Islet precursor cell (in vitro differentiated cells): ENCODE results near the gene GARIN3.
"Not testable (repeated sequence)": the region's sequence is repeated elsewhere in the genome, so short reads cannot be mapped to it uniquely, and the experiment has no call there.

Source experiments
- DNase-seq: peaks from one replicate; pipeline ENCODE4 v3.0.0-alpha.2; 2018

The GARIN3 gene

GRCh38 chr5:157166214-157167213 is at the start of gene GARIN3:
GARIN3 (minus strand) TSS chr5:157166264; CDS start chr5:157166168, 96 bp downstream.
- no peak for DNase-seq

DNA sequence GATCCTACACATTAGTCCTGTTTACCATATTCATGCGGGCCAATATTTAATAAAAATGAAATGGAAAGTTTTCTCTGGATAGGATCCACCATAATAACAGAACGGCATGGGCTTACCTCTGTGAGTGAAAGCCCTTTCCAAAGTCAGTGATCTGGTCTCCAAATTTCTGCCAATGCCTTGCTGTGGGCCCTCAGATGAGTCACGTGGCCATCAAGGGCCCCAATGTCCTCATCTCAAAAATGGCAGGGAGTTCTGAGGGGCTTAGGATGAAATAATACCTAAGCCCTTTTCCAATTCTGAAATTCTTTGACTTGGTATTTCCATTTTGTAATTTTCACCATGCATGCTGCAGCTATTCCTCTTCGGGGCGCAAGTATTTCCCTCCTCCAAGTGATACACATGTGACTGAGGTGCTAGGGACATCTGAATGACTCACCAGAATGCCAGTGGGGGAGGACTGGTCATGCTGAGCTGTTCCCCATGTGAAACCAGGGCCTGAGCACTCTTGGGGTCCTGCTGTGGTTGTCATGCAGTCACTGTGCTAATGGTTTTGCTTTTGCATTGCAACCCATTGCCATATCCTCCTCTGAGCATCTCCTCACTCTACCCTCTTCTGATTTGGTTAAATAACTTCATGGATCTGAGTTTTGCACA is 49.6 kb upstream of the GARIN3 start:
- DNase-seq: no peak

GRCh38 chr5:157214861-157215513 is 48.9 kb upstream of the GARIN3 start:
- DNase-seq: no peak

DNA sequence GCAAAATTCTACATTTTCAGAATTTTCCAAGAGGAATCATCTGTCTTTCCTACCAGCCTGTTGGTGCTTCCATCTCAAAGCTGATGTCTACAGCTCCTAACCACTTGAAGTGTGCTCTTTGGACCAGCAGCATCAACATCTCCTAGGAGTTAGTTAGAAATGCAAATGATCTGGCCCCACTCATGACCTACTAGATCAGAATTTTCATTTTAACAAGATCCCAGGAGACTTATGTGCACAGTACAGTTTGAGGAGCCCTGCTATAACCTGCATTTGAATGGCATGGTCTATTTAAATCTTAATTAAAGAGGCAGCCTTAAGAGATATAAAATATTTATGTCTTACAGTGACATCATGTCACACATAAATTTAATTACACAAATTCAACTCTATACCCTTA is 48.4 kb upstream of the GARIN3 start:
- no peak for DNase-seq

DNA sequence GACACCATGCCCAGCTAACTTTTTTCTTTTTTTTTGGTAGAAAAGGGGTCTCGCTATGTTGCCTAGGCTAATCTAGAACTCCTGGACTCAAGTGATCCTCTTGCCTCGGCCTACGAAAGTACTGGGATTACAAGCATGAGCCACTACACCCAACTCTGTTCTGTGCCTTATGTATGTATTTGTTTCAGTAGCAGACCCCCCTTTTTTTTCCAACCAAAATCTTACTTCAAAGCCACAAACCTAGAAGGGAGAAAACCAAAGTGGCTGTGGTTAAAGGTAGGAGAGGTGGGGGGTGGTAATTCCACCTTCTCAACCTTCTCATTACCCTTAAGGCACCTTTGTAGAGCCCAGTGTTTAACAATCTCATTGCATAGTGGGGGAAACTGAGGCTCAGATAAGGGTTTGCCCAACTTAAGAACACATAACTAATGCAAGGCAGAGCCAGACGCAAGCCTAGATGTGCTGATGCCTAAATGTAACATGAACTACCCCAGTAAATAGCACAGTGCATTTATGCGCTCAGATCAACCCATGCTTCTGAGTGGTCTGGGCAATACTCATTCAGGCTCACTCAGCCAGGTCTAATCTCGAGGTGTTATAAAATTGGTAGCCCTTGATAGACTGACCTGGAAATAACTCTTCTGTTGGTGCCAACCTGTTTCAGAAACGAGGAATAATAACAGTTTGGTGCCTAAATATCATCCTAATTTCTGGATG is 47.6 kb upstream of the GARIN3 start:
- no peak for DNase-seq

GRCh38 chr5:157212307-157212706 is 46.2 kb upstream of the GARIN3 start:
- DNase-seq: no peak

DNA sequence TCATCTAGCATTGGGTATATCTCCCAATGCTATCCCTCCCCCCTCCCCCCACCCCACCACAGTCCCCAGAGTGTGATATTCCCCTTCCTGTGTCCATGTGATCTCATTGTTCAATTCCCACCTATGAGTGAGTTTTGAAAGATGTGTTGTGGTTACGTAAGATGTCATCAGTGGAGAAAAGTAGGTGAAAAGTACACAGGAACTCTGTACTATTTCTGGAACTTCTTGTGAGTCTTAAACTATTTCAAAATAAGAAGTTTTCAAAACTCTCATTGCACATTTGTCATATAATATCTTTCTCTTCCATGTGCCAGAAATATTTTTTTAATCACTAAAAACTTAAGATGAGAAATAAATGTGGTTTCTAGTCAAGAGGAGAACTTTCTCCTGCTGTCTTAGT is 44.6 kb upstream of the GARIN3 start:
- DNase-seq: not testable (repeated sequence)

DNA sequence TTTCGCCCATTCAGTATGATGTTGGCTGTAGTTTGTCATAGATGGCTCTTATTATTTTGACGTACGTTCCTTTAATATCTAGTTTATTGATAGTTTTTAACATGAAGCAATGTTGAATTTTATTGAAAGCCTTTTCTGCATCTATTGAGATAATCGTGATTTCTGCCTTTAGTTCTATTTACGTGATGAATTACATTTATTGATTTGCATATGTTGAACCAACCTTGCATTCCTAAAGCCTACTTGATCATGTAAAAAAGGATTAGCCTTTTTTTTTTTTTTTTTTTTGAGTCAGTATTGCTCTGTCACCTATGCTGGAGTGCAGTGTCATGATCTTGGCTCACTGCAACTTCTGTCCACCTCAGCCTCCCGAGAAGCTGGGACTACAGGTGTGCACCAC is 39.6 kb upstream of the GARIN3 start:
- no peak for DNase-seq

DNA sequence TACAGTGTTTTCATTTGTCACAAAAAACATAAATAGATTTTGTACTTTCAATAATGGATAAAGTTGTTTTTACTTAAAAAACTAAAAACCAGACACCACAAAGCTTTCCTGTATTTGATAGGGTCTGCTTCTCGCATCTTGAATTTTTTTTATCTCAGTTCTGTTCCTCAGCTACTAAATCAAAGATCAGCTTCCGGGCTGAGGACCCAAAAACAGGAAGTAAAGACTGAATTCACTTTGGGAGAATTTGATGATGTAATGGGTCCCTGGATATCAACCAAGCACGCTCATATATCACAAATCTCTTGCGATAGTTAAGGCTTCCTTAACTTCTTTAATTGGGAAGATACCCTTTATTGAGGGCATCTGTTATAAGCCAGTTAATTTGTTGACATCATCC is 38.7 kb upstream of the GARIN3 start:
- DNase-seq: no peak

DNA sequence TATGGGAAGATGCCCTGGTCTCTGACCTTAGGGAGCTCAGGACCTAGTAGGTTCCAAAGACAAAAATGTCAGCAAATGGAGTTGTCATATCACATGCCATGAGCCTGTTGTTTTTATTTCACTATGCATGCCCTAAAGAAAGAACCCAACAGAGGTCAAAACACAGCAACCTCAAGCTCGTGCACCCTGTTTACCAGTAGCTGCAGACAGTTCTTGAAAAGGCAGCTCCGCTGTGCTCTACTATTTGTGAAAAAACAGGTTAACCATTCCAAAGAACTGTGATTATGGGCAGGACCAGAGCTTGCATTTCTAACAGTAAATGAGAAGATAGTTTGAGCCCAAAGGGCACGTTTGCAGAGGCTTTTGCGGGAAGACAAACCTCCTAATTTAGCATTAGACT is 37.4 kb upstream of the GARIN3 start:
- no peak for DNase-seq

- DNase-seq: no peak
Measured at GRCh38 chr5:157201857-157202256, 35.8 kb upstream of the GARIN3 start.

DNA sequence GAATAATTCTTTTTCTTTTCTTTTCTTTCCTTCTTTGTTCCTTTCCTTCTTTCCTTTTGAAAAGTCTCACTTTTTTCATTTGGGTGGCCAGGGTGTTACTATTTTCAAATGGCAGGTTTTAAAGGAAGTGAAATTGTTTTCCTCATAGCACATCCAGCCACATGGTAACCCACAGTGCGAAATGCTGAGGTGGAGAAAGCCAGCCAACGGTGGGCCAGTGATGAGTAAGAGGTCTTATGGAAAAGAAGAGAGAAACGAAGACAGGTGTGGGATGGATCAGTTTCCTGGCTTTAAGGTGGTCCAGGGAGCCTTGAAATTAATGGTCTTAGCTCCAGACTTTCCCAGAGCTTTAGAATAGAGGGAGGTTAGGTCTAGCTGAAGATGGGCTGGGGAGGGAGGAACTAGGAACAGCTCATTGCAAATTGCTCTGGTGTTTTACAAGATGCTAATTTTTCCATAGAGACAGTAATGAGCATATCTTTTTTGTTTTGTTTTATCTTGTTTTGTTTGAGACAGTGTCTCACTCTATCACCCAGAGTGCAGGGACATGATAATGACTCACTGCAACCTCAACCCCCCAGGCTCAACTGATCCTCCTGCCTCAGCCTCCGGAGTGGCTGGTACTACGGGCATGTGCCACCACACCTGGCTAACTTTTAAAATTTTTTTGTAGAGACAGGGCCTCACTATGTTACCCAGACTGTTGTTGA is 32.4 kb upstream of the GARIN3 start:
- no peak for DNase-seq

- DNase-seq: no peak
Measured at GRCh38 chr5:157197086-157197485, 31.0 kb upstream of the GARIN3 start.

DNA sequence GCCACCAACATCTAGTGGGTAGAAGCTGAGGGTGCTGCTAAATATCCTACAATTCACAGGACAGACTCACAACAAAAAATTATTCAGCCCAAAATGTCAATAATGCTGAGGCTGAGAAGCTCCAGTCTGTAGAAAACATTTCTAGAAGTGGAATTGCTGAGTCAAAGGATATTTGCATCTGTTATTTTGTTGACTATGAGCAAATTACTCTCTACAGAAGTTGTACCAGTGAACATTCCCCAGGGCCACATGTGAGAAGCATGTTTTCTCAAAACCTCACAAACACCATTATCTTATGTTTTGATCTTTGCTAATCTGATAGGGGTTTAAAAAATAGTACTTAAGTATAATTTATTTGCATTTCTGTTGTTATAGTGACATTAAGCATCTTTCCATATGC is 30.0 kb upstream of the GARIN3 start:
- DNase-seq: no peak

DNA sequence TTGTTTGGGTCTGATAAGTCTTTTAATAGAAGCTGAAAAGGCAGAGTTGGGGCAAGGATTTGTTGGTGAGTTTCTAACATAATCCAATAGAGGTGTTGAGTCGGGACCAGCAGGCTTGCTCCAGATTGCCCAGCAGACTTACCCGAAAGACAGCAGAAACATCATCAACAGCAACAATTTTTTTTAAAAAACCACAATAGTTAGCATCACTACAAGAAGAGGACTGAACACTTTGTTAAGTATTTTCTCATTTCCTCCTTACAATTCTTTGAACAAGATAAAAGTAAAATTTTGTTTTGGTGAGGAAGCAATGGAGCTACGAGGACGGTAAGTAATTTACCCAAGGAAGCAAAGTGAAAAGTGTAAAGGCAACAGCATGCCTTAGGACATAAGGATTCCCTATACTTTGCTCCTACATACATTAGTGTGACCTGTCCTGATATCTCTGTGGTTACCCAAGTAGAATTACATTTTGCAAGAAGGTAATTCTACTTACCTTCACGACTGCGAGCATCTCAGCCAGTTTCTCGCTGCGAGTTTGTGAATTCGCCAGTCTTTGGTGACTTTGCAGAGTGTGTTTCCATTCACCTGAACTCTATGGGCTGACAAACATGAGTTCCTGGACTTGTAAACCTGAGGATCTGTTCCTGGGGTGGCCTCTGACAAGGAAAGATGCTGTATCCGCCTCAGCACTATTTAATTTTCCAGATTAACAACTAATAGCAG is 27.8 kb upstream of the GARIN3 start:
- DNase-seq: no peak

GRCh38 chr5:157189223-157189622 is 23.2 kb upstream of the GARIN3 start:
- no peak for DNase-seq

- DNase-seq: no peak
Measured at GRCh38 chr5:157188270-157188669, 22.2 kb upstream of the GARIN3 start.

GRCh38 chr5:157187046-157187754 is 21.1 kb upstream of the GARIN3 start:
- no peak for DNase-seq

DNA sequence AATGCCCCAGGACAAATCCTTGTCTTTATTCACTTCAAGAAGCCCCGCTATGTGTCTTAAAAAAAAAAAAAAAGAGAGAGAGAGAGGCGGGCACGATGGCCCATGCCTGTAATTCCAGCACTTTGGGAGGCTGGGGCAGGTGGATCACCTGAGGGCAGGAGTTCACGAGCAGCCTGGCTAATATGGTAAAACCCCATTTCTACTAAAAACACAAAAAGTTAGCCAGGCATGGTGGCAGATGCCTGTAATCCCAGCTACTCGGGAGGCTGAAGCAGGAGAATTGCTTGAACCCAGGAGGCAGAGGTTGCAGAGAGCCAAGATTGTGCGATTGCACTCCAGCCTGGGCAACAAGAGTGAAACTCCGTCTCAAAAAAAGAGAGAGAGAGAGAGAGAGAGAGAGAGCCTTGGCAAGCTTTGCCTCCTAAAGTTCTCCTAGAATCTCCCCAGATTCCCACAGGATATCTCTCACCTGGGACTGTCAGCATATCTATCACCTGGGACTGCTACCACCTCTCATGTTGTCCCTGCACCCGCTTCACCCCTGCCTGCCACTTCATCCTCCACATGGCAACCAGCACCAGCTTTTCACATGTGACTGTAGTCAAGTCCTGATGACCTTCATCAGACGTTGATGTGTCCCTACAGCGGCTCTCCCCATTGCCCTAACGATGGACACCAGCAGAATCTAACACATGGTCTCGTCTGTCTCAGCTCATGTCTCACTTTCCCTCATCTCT is 20.4 kb upstream of the GARIN3 start:
- DNase-seq: no peak

GRCh38 chr5:157185122-157185521 is 19.1 kb upstream of the GARIN3 start:
- DNase-seq: not testable (repeated sequence)
